ENCODE data around the gene ANXA2. TPM values are rescaled to one million over a fixed set of nuclear protein-coding genes. Genes with fewer than 3 reads are reported as not detected.

Gene ANXA2
- polyA plus RNA-seq, 1 donor (not counting 4 experiments of a cell fraction or from before 2014, with no cell fraction given) = 11,017 TPM

- no peaks in the 10 kb centered on the region for H3K4me1 ChIP-seq (ENCODE audit: control insufficient read depth, extremely low read depth, insufficient read depth, low read length)
- no peak overlapping the region for H3K4me3 ChIP-seq (ENCODE audit: control insufficient read depth in 2 of 3, extremely low read depth in 1 of 3, insufficient read depth in 2 of 3, low read depth in 1 of 3, low read length in 3 of 3)
- H3K79me2 ChIP-seq (ENCODE audit: control insufficient read depth, insufficient read depth, low read length) = no peaks in the 10 kb centered on the region
- no peak overlapping the region for H3K27ac ChIP-seq (ENCODE audit: control insufficient read depth, insufficient read depth, low read length)
- H3K9me1 ChIP-seq (ENCODE audit: control insufficient read depth, extremely low read depth, insufficient read depth, low read length) = peaks cover 3% of the 10 kb centered on the region
- FAIRE-seq = peak; percentile 9
- peak; percentile 25 for DNase-seq (ENCODE audit: low read depth, low spot score)
- H3K9ac ChIP-seq (ENCODE audit: control insufficient read depth, extremely low read depth, insufficient read depth, low read length) = no peak overlapping the region
- dilution Hi-C loops (cut with MboI; ENCODE audit: extremely low pct_ligation_motif_present, low sequenced_read_pairs) = no loop called here
- TF ChIP-seq EZH2 (IDR thresholded peaks at IDR 0.05; ENCODE audit: low read length) (no peak), CTCF (optimal IDR thresholded peaks at IDR 0.05 in 1 of 3, IDR thresholded peaks at IDR 0.05 in 1 of 3, conservative IDR thresholded peaks at IDR 0.05 in 1 of 3; ENCODE audit: extremely low read depth in 1 of 3, insufficient read depth in 2 of 3, low read length in 3 of 3) (no peak)
- H3K9me3 ChIP-seq (ENCODE audit: control insufficient read depth, low read depth, low read length) = no peaks in the 10 kb centered on the region
- H3K36me3 ChIP-seq (ENCODE audit: control insufficient read depth in 2 of 2, extremely low read depth in 1 of 2, insufficient read depth in 2 of 2, low read length in 2 of 2) = peaks cover 30 to 52% of the 10 kb centered on the region in 2 experiments
- H3K27me3 ChIP-seq (ENCODE audit: control insufficient read depth, extremely low read depth, insufficient read depth, low read length) = no peaks in the 10 kb centered on the region
- H4K20me1 ChIP-seq (ENCODE audit: control insufficient read depth, extremely low read depth, insufficient read depth, low read length) = peaks cover 70% of the 10 kb centered on the region
- no peak overlapping the region for H2AFZ ChIP-seq (ENCODE audit: control insufficient read depth, low read length)
- H3K4me2 ChIP-seq (ENCODE audit: control insufficient read depth, extremely low read depth, insufficient read depth, low read depth, low read length) = no peak overlapping the region
These were observed 50.2 kb downstream of the ANXA2 start for GRCh38 chr15:60347480-60348049.

- DNase-seq (ENCODE audit: low read depth, low spot score) = peak; percentile 9
- no peak overlapping the region for H3K4me3 ChIP-seq (ENCODE audit: control insufficient read depth in 2 of 3, extremely low read depth in 1 of 3, insufficient read depth in 2 of 3, low read depth in 1 of 3, low read length in 3 of 3)
- H3K27me3 ChIP-seq (ENCODE audit: control insufficient read depth, extremely low read depth, insufficient read depth, low read length) = no peaks in the 10 kb centered on the region
- no peak overlapping the region for H3K4me2 ChIP-seq (ENCODE audit: control insufficient read depth, extremely low read depth, insufficient read depth, low read depth, low read length)
- peaks cover 3% of the 10 kb centered on the region for H3K9me1 ChIP-seq (ENCODE audit: control insufficient read depth, extremely low read depth, insufficient read depth, low read length)
- peaks cover 61% of the 10 kb centered on the region for H4K20me1 ChIP-seq (ENCODE audit: control insufficient read depth, extremely low read depth, insufficient read depth, low read length)
- no peaks in the 10 kb centered on the region for H3K9me3 ChIP-seq (ENCODE audit: control insufficient read depth, low read depth, low read length)
- H3K9ac ChIP-seq (ENCODE audit: control insufficient read depth, extremely low read depth, insufficient read depth, low read length) = no peak overlapping the region
- dilution Hi-C loops (cut with MboI; ENCODE audit: extremely low pct_ligation_motif_present, low sequenced_read_pairs) = no loop called here
- H3K79me2 ChIP-seq (ENCODE audit: control insufficient read depth, insufficient read depth, low read length) = no peaks in the 10 kb centered on the region
- FAIRE-seq = peak; percentile 55
- H3K36me3 ChIP-seq (ENCODE audit: control insufficient read depth in 2 of 2, extremely low read depth in 1 of 2, insufficient read depth in 2 of 2, low read length in 2 of 2) = peaks cover 24 to 43% of the 10 kb centered on the region in 2 experiments
- H3K27ac ChIP-seq (ENCODE audit: control insufficient read depth, insufficient read depth, low read length) = no peak overlapping the region
- no peaks in the 10 kb centered on the region for H3K4me1 ChIP-seq (ENCODE audit: control insufficient read depth, extremely low read depth, insufficient read depth, low read length)
- TF ChIP-seq EZH2 (IDR thresholded peaks at IDR 0.05; ENCODE audit: low read length) = no peak
- TF ChIP-seq CTCF (optimal IDR thresholded peaks at IDR 0.05 in 1 of 3, IDR thresholded peaks at IDR 0.05 in 1 of 3, conservative IDR thresholded peaks at IDR 0.05 in 1 of 3; ENCODE audit: extremely low read depth in 1 of 3, insufficient read depth in 2 of 3, low read length in 3 of 3) = no peak
- no peak overlapping the region for H2AFZ ChIP-seq (ENCODE audit: control insufficient read depth, low read length)
These were observed 51.1 kb downstream of the ANXA2 start for GRCh38 chr15:60346653-60347052.
